H1 (cell line): ENCODE data around the gene KDM6A. TPM values are rescaled to one million over a fixed set of nuclear protein-coding genes. Genes with fewer than 3 reads are reported as not detected.

ENCODE experiments used
- CTCF ChIA-PET: fragments of 300-600 bp; sonication (Branson Sonifier 250); formaldehyde crosslinking; loops from one replicate; lab custom pipeline; 2021; ENCODE audit not compliant: partially characterized antibody; lab: Charles Lee
- POLR2A ChIA-PET: fragments of 300-600 bp; sonication (Branson Sonifier 250); formaldehyde crosslinking; loops from one replicate; lab custom pipeline; 2021; ENCODE audit warnings: inconsistent platforms; ENCODE audit not compliant: partially characterized antibody; lab: Charles Lee
- DNase-seq, 2 experiments: peaks; one replicate each; pipeline versions ENCODE4 v3.0.0 to v3.0.0-alpha.2; 2010 to 2022; ENCODE audit warnings: low spot score in 2 of 2, low read depth in 1 of 2, mixed read lengths in 1 of 2
- FAIRE-seq: peaks from 2 replicates; lab custom pipeline; 2011; peaks lifted over from hg19 to GRCh38; lab: Jason Lieb, UNC
- H2AFZ ChIP-seq: 2 replicates; pipeline ENCODE4 v1.8.1; 2012; ENCODE audit warnings: low read length, inconsistent platforms
- H2AK5ac ChIP-seq: 2 replicates; pipeline ENCODE4 v1.6.1; 2013; ENCODE audit warnings: low read depth, low read length
- H2BK120ac ChIP-seq: replicated peaks from 2 replicates; pipeline ENCODE3; 2013; ENCODE audit warnings: low read depth, low read length, inconsistent platforms
- H2BK12ac ChIP-seq: 2 replicates; pipeline ENCODE4 v1.6.1; 2013; ENCODE audit warnings: low read depth, low read length
- H2BK15ac ChIP-seq: 2 replicates; pipeline ENCODE4 v1.6.1; 2013; ENCODE audit warnings: low read length
- H2BK20ac ChIP-seq: 2 replicates; pipeline ENCODE4 v1.6.1; 2013; ENCODE audit warnings: low read length
- H2BK5ac ChIP-seq: 2 replicates; pipeline ENCODE4 v1.6.1; 2013; ENCODE audit warnings: low read depth, low read length
- H3K14ac ChIP-seq: 2 replicates; pipeline ENCODE4 v1.6.1; 2013; ENCODE audit warnings: inconsistent platforms; ENCODE audit not compliant: insufficient read length
- H3K18ac ChIP-seq: 2 replicates; pipeline ENCODE4 v1.6.1; 2013; ENCODE audit warnings: low read length; ENCODE audit errors: extremely low read depth
- H3K23ac ChIP-seq: 2 replicates; pipeline ENCODE4 v1.6.1; 2013; ENCODE audit warnings: inconsistent platforms; ENCODE audit not compliant: insufficient read length
- H3K23me2 ChIP-seq: 2 replicates; pipeline ENCODE4 v1.6.1; 2013; ENCODE audit warnings: low read depth, low read length
- H3K27ac ChIP-seq: 2 replicates; pipeline ENCODE4 v1.6.1; 2011; ENCODE audit warnings: low read depth, low read length, inconsistent platforms
- H3K27me3 ChIP-seq, 4 experiments: replicated peaks in 1 of 4; 1 replicate in 1 of 4; 2 replicates in 3 of 4; pipeline versions ENCODE4 v1.6.1 to v1.8.1; 2011 to 2013; ENCODE audit warnings: low read length in 3 of 4, mild to moderate bottlenecking in 3 of 4, inconsistent platforms in 2 of 4, mixed read lengths in 2 of 4, moderate library complexity in 1 of 4; ENCODE audit not compliant: control insufficient read depth in 3 of 4, insufficient read depth in 3 of 4; ENCODE audit errors: extremely low read depth in 1 of 4
- H3K36me3 ChIP-seq, 4 experiments: 2 replicates each; pipeline versions ENCODE4 v1.6.1 to v1.8.1; 2011 to 2013; ENCODE audit warnings: mild to moderate bottlenecking in 4 of 4, low read length in 3 of 4, moderate library complexity in 2 of 4, control low read depth in 1 of 4, inconsistent platforms in 1 of 4; ENCODE audit not compliant: insufficient read depth in 4 of 4, control insufficient read depth in 2 of 4
- H3K4ac ChIP-seq: replicated peaks from 2 replicates; pipeline ENCODE3; 2013; ENCODE audit warnings: low read length, low read depth, mixed read lengths, inconsistent platforms; ENCODE audit not compliant: insufficient read length
- H3K4me1 ChIP-seq, 4 experiments: replicated peaks in 1 of 4; 1 replicate in 1 of 4; 2 replicates in 3 of 4; pipeline versions ENCODE4 v1.6.1 to v1.8.1; 2011 to 2013; ENCODE audit warnings: low read length in 3 of 4, inconsistent platforms in 2 of 4, mixed read lengths in 1 of 4; ENCODE audit not compliant: insufficient read depth in 4 of 4, control insufficient read depth in 3 of 4
- H3K4me2 ChIP-seq, 2 experiments: 2 replicates each; pipeline versions ENCODE4 v1.6.1 to v1.8.1; 2011 to 2013; ENCODE audit warnings: low read depth in 2 of 2, low read length in 2 of 2, control low read depth in 1 of 2, inconsistent platforms in 1 of 2, mild to moderate bottlenecking in 1 of 2; ENCODE audit not compliant: insufficient read depth in 1 of 2
- H3K4me3 ChIP-seq, 4 experiments: fragments of 200-600, 300-600 bp in 1 of 4; sonication (generic), shearing (Covaris generic), sonication (Bioruptor Twin) in 1 of 4; 2 replicates each; pipeline versions ENCODE4 v1.5.1 to v1.8.1; 2011 to 2016; ENCODE audit warnings: low read length in 4 of 4, low read depth in 3 of 4, control low read depth in 2 of 4, inconsistent platforms in 2 of 4, mild to moderate bottlenecking in 2 of 4, mixed read lengths in 1 of 4, moderate library complexity in 1 of 4; ENCODE audit not compliant: insufficient read depth in 2 of 4; ENCODE audit errors: extremely low read depth in 1 of 4
- H3K56ac ChIP-seq: replicated peaks from 2 replicates; pipeline ENCODE3; 2013; ENCODE audit warnings: low read depth, mild to moderate bottlenecking, mixed read lengths, low read length, inconsistent platforms; ENCODE audit not compliant: insufficient read length
- H3K79me1 ChIP-seq: 2 replicates; pipeline ENCODE4 v1.6.1; 2013; ENCODE audit warnings: low read depth, low read length, control low read depth
- H3K79me2 ChIP-seq, 2 experiments: 2 replicates each; pipeline versions ENCODE4 v1.6.1 to v1.8.1; 2012 to 2013; ENCODE audit warnings: low read length in 2 of 2, mild to moderate bottlenecking in 2 of 2, inconsistent platforms in 1 of 2; ENCODE audit not compliant: insufficient read depth in 2 of 2, control insufficient read depth in 1 of 2
- H3K9ac ChIP-seq, 4 experiments: replicated peaks in 1 of 4; 1 replicate in 1 of 4; 2 replicates in 3 of 4; pipeline versions ENCODE4 v1.6.1 to v1.8.1; 2011 to 2013; ENCODE audit warnings: low read depth in 3 of 4, low read length in 3 of 4, control low read depth in 2 of 4, mild to moderate bottlenecking in 2 of 4, moderate library complexity in 2 of 4, inconsistent platforms in 1 of 4; ENCODE audit errors: extremely low read depth in 1 of 4
- H3K9me3 ChIP-seq, 2 experiments: 2 replicates each; pipeline versions ENCODE4 v1.6.1 to v1.8.1; 2012 to 2013; ENCODE audit warnings: mild to moderate bottlenecking in 2 of 2, moderate library complexity in 2 of 2, control low read depth in 1 of 2, inconsistent platforms in 1 of 2, low read depth in 1 of 2, low read length in 1 of 2, mixed read lengths in 1 of 2; ENCODE audit not compliant: insufficient read depth in 2 of 2
- H4K20me1 ChIP-seq, 2 experiments: replicated peaks in 1 of 2; 2 replicates each; pipeline versions ENCODE3 to v1.8.1; 2011 to 2013; ENCODE audit warnings: inconsistent platforms in 2 of 2, low read length in 2 of 2, mild to moderate bottlenecking in 1 of 2; ENCODE audit not compliant: insufficient read depth in 2 of 2, control insufficient read depth in 1 of 2
- H4K5ac ChIP-seq: 2 replicates; pipeline ENCODE4 v1.6.1; 2013; ENCODE audit warnings: low read length, low read depth, mixed read lengths, inconsistent platforms; ENCODE audit not compliant: insufficient read length
- H4K8ac ChIP-seq: 2 replicates; pipeline ENCODE4 v1.8.0; 2013; ENCODE audit warnings: mild to moderate bottlenecking, moderate library complexity, low read length, inconsistent platforms; ENCODE audit not compliant: insufficient read depth; ENCODE audit errors: extremely low read depth
- H4K91ac ChIP-seq: replicated peaks from 2 replicates; pipeline ENCODE3; 2013; ENCODE audit warnings: low read length, mixed read lengths, inconsistent platforms; ENCODE audit not compliant: insufficient read length
- ASH2L ChIP-seq: fragments of 200-600, 300-600 bp; sonication (generic); IDR thresholded peaks from one replicate; pipeline ENCODE4 v1.7.1; 2017; ENCODE audit warnings: low read length
- BACH1 ChIP-seq: IDR thresholded peaks from 2 replicates; pipeline ENCODE4 v1.6.1; 2012; ENCODE audit warnings: low read length, improper control_type of control experiment
- BRCA1 ChIP-seq: IDR thresholded peaks from 2 replicates; pipeline ENCODE4 v1.6.1; 2012; ENCODE audit warnings: low read depth, low read length, improper control_type of control experiment
- CEBPB ChIP-seq: IDR thresholded peaks from 2 replicates; pipeline ENCODE4 v1.6.1; 2012; ENCODE audit warnings: low read depth, low read length
- CTCF ChIP-seq, 3 experiments: IDR thresholded peaks; 1 replicate in 2 of 3; 2 replicates in 1 of 3; pipeline versions ENCODE4 v1.5.1 to v1.6.1; 2011; ENCODE audit warnings: low read length in 3 of 3, mild to moderate bottlenecking in 3 of 3, inconsistent platforms in 2 of 3, low read depth in 1 of 3, moderate library complexity in 1 of 3; ENCODE audit not compliant: insufficient read depth in 1 of 3; ENCODE audit errors: control extremely low read depth in 1 of 3
- JUND ChIP-seq: IDR thresholded peaks from 2 replicates; pipeline ENCODE4 v1.6.1; 2011; ENCODE audit warnings: mild to moderate bottlenecking, improper control_type of control experiment, low read length
- NRF1 ChIP-seq: IDR thresholded peaks from 2 replicates; pipeline ENCODE4 v1.6.1; 2011; ENCODE audit warnings: mild to moderate bottlenecking, low read depth, low read length, improper control_type of control experiment
- POLR2AphosphoS5 ChIP-seq: IDR thresholded peaks from 2 replicates; pipeline ENCODE4 v1.6.1; 2011; ENCODE audit warnings: low read depth, low read length
- SP4 ChIP-seq: IDR thresholded peaks from 2 replicates; pipeline ENCODE4 v1.6.1; 2012; ENCODE audit warnings: low read length, inconsistent platforms
- WGBS, 2 experiments: shearing (Covaris generic) in 1 of 2; methylation state at CpG; one replicate each; pipeline versions ENCODE4 v1.1.6 to v1.1.7; 2013 to 2015; ENCODE audit warnings: low lambda C conversion rate in 2 of 2, mixed read lengths in 2 of 2, inconsistent platforms in 1 of 2, low coverage in 1 of 2, missing lambda C conversion rate in 1 of 2; ENCODE audit not compliant: insufficient replicate concordance in 2 of 2, insufficient coverage in 1 of 2, insufficient read length in 1 of 2; ENCODE audit errors: extremely low coverage in 1 of 2, missing lambda C conversion rate in 1 of 2; 5-methylcytosine and 5-hydroxymethylcytosine counted together
- polyA plus RNA-seq, 7 experiments: library from polyadenylated mRNA; depleted of rRNA in 3 of 7; stranded (reverse) in 5 of 7; unstranded in 2 of 7; fragments of >200 nt in 5 of 7; fragments of 200-250 nt in 2 of 7; gene quantifications; 1 replicate in 5 of 7; 2 replicates in 1 of 7; 4 replicates in 1 of 7; pipeline versions ENCODE4 v1.2.1 to v1.2.3, GENCODE V29; 2011 to 2013; ENCODE audit warnings: missing spikeins in 2 of 7, mixed read lengths in 2 of 7
- total RNA-seq: library from RNA; stranded (reverse); fragmentation: NEBNext Ultra II Directional; extraction: Animal tissue kit (Norgen Biotek cat#: 25700); gene quantifications from 2 replicates; pipeline ENCODE4 v1.2.1, GENCODE V29; 2021
- TF ChIP-seq, protein P1 (sequence below): IDR thresholded peaks from 2 replicates; pipeline ENCODE4 v1.6.1; 2011; ENCODE audit warnings: low read depth, mild to moderate bottlenecking, low read length; ENCODE audit not compliant: insufficient read depth
- TF ChIP-seq, protein P2 (sequence below): IDR thresholded peaks from 2 replicates; pipeline ENCODE4 v1.6.1; 2011; ENCODE audit warnings: low read length, improper control_type of control experiment

The KDM6A gene
- total and polyA plus RNA-seq, 2 of the 8 experiments (the other 6 are each of a cell fraction or from before 2014, with no cell fraction given): 43.5 to 58.4 TPM

GRCh38 chrX:44844204-44844603 lies 28.8 kb upstream of the KDM6A start:
- H3K9ac ChIP-seq: no peak overlapping the region
- H3K79me2 ChIP-seq: no peaks in the 10 kb centered on the region
- no peak overlapping the region for H2BK5ac ChIP-seq
- H3K4ac ChIP-seq: no peak overlapping the region
- H3K4me3 ChIP-seq: no peak overlapping the region
- no peak overlapping the region for H3K56ac ChIP-seq
- H4K5ac ChIP-seq: no peak overlapping the region
- H3K79me1 ChIP-seq: no peaks in the 10 kb centered on the region
- H2BK15ac ChIP-seq: no peak overlapping the region
- no peak overlapping the region for H3K4me2 ChIP-seq
- no peak overlapping the region for H3K14ac ChIP-seq
- no peaks in the 10 kb centered on the region for H3K4me1 ChIP-seq
- 96% methylated on average over 22 of the region's 26 CpGs; no CpG with 5 or more reads in 1 of the 2 experiments for WGBS, 2 experiments
- no peak overlapping the region for H3K27ac ChIP-seq
- ChIA-PET CTCF (no interaction called here), POLR2A (no interaction called here)
- no peak overlapping the region for H2AK5ac ChIP-seq
- no peak overlapping the region for H2BK120ac ChIP-seq
- H3K27me3 ChIP-seq: no peaks in the 10 kb centered on the region
- no peaks in the 10 kb centered on the region for H4K20me1 ChIP-seq
- H2AFZ ChIP-seq: no peak overlapping the region
- H4K91ac ChIP-seq: no peak overlapping the region
- no peaks in the 10 kb centered on the region for H3K9me3 ChIP-seq
- no peak overlapping the region for H2BK12ac ChIP-seq
- H4K8ac ChIP-seq: no peak overlapping the region
- DNase-seq (no peak), FAIRE-seq (no peak)
- no peak overlapping the region for H2BK20ac ChIP-seq
- no peak overlapping the region for H3K18ac ChIP-seq
- H3K23ac ChIP-seq: no peak overlapping the region
- H3K36me3 ChIP-seq: no peaks in the 10 kb centered on the region
- no peaks in the 10 kb centered on the region for H3K23me2 ChIP-seq
- TF ChIP-seq CTCF (IDR thresholded peaks at IDR 0.05; ENCODE audit: control extremely low read depth in 1 of 3, insufficient read depth in 1 of 3, low read depth in 1 of 3, low read length in 3 of 3) (no peak), BRCA1 (no peak), BACH1 (no peak), NRF1 (no peak), ASH2L (no peak), POLR2AphosphoS5 (no peak), SP4 (no peak), CEBPB (no peak), JUND (no peak)
- TF ChIP-seq, protein P1, sequence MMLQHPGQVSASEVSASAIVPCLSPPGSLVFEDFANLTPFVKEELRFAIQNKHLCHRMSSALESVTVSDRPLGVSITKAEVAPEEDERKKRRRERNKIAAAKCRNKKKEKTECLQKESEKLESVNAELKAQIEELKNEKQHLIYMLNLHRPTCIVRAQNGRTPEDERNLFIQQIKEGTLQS: no peak
- TF ChIP-seq, protein P2, sequence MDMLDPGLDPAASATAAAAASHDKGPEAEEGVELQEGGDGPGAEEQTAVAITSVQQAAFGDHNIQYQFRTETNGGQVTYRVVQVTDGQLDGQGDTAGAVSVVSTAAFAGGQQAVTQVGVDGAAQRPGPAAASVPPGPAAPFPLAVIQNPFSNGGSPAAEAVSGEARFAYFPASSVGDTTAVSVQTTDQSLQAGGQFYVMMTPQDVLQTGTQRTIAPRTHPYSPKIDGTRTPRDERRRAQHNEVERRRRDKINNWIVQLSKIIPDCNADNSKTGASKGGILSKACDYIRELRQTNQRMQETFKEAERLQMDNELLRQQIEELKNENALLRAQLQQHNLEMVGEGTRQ: no peak
